Bronchial epithelial cell (primary cell): ENCODE data around the gene FBXW7. TPM values are rescaled to one million over a fixed set of nuclear protein-coding genes. Genes with fewer than 3 reads are reported as not detected.

ENCODE experiments used
- DNase-seq: peaks from one replicate; pipeline ENCODE4 v3.0.0-alpha.2; 2010; ENCODE audit warnings: low read depth
- FAIRE-seq: peaks from 2 replicates; lab custom pipeline; 2011; peaks lifted over from hg19 to GRCh38; lab: Jason Lieb, UNC
- H3K27me3 ChIP-seq: 2 replicates; pipeline ENCODE4 v1.5.1; 2011; ENCODE audit warnings: low read length; ENCODE audit not compliant: control insufficient read depth, insufficient read depth
- H3K36me3 ChIP-seq: 2 replicates; pipeline ENCODE4 v1.5.1; 2011; ENCODE audit warnings: low read length; ENCODE audit not compliant: control insufficient read depth, insufficient read depth
- H3K4me3 ChIP-seq: 2 replicates; pipeline ENCODE4 v1.5.1; 2011; ENCODE audit warnings: mild to moderate bottlenecking, low read depth, low read length, control low read depth
- CTCF ChIP-seq: IDR thresholded peaks from 2 replicates; pipeline ENCODE4 v1.5.1; 2011; ENCODE audit warnings: mild to moderate bottlenecking, moderate library complexity, low read length, control low read depth, inconsistent platforms; ENCODE audit not compliant: insufficient read depth, severe bottlenecking
- total RNA-seq: library from RNA; depleted of rRNA; stranded (reverse); fragments of >200 nt; gene quantifications from 2 replicates; pipeline ENCODE4 v1.2.1, GENCODE V29; 2014

Gene FBXW7
- total RNA-seq, 1 donor from 2014 or later: 145 TPM

GRCh38 chr4:152515678-152516077 is 20.2 kb downstream of the FBXW7 start:
- FAIRE-seq (no peak), DNase-seq (peak; percentile 73)
- H3K36me3 ChIP-seq: no peaks in the 10 kb centered on the region
- no peak for TF ChIP-seq CTCF
- H3K4me3 ChIP-seq: no peak overlapping the region
- no peaks in the 10 kb centered on the region for H3K27me3 ChIP-seq

- H3K36me3 ChIP-seq: no peaks in the 10 kb centered on the region
- no peak overlapping the region for H3K4me3 ChIP-seq
- no peaks in the 10 kb centered on the region for H3K27me3 ChIP-seq
- DNase-seq: no peak
- FAIRE-seq: no peak
- TF ChIP-seq CTCF: no peak
Measured at GRCh38 chr4:152514356-152514755, 21.5 kb downstream of the FBXW7 start.

DNA sequence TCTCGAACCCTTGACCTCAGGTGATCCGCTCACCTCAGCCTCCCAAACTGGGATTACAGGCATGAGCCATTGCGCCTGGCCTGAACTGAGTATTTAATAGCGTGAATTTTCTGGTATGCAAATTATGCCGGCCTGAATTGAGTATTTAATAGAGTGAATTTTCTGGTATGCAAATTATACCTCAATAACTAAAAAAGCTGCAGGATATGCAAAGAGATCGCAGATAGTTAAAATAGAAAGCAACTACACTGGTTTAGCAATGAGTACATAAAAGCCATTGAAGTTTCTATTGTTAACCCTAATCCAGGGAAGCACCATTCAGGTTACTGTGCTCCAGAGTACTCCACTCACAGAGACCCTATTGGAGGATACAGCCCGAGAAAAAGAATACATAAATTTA is 22.8 kb downstream of the FBXW7 start:
- FAIRE-seq (no peak), DNase-seq (no peak)
- TF ChIP-seq CTCF: no peak
- H3K27me3 ChIP-seq: no peaks in the 10 kb centered on the region
- no peaks in the 10 kb centered on the region for H3K36me3 ChIP-seq
- no peak overlapping the region for H3K4me3 ChIP-seq

GRCh38 chr4:152512483-152512882 is 23.4 kb downstream of the FBXW7 start:
- no peak for DNase-seq
- TF ChIP-seq CTCF: no peak
- H3K27me3 ChIP-seq: no peaks in the 10 kb centered on the region
- no peak for FAIRE-seq
- no peak overlapping the region for H3K4me3 ChIP-seq
- peaks cover 2% of the 10 kb centered on the region for H3K36me3 ChIP-seq

- Histone ChIP-seq H3K27me3 (no peaks in the 10 kb centered on the region), H3K36me3 (peaks cover 2% of the 10 kb centered on the region), H3K4me3 (no peak overlapping the region)
- no peak for TF ChIP-seq CTCF
- FAIRE-seq (no peak), DNase-seq (no peak)
Measured at GRCh38 chr4:152510349-152511147, 25.3 kb downstream of the FBXW7 start.

GRCh38 chr4:152509595-152510225 is 26.2 kb downstream of the FBXW7 start:
- Histone ChIP-seq H3K27me3 (no peaks in the 10 kb centered on the region), H3K36me3 (peaks cover 2% of the 10 kb centered on the region), H3K4me3 (no peak overlapping the region)
- no peak for TF ChIP-seq CTCF
- FAIRE-seq (no peak), DNase-seq (no peak)
